Fibroblast of skin of right biceps (primary cell): ENCODE data around the gene CT83.

Source experiments
- DNase-seq: peaks from one replicate; pipeline ENCODE4 v3.0.0-alpha.2; 2013

CT83 gene

GRCh38 chrX:116462822-116463221 is at the start of gene CT83:
TSS of gene CT83 (minus strand) at chrX:116462976. CDS start at chrX:116462856, 120 bp downstream.
- no peak for DNase-seq

DNA sequence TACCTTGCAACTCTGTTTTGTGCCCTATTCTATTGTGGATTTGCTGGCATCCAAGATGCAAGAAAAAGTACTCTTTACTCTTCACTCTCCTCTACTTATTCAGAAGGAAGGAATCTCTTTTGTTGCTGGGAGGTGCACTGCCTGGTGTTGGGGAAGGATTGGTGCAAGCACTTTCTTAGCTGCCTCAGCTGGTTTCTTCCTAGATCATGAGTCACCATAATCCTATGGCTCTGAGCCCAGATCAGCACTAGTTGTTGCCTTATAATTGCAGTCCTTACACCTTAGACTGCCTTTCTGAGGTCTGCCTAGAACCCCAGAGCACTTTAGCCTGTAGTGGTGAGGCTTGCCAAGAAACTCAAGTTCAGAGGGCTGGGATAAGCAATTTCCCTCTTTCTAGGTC is 37.0 kb upstream of the CT83 start:
- no peak for DNase-seq

- DNase-seq: no peak
Measured at GRCh38 chrX:116493271-116493670, 30.5 kb upstream of the CT83 start.

- no peak for DNase-seq
Measured at GRCh38 chrX:116490104-116490503, 27.3 kb upstream of the CT83 start.

GRCh38 chrX:116480059-116480458 is 17.3 kb upstream of the CT83 start:
- DNase-seq: no peak

DNA sequence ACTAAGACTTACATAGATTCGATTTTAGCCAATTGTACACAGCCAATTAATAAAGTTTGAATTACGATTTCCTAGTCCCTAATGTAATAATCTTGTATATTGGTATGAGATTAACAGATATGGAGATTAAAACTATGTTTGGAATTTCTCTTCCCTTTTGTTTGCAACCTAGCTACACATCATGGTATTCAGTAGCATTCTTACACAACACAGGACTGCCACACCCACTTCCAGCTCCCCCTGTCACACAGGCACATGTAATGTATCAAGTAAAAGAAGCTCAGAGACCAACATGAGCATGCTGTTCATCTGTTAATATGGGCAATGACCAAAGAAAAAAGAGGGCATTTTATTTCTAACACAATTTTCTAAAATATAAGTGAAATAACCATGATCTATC is 13.6 kb downstream of the CT83 start:
- DNase-seq: no peak

DNA sequence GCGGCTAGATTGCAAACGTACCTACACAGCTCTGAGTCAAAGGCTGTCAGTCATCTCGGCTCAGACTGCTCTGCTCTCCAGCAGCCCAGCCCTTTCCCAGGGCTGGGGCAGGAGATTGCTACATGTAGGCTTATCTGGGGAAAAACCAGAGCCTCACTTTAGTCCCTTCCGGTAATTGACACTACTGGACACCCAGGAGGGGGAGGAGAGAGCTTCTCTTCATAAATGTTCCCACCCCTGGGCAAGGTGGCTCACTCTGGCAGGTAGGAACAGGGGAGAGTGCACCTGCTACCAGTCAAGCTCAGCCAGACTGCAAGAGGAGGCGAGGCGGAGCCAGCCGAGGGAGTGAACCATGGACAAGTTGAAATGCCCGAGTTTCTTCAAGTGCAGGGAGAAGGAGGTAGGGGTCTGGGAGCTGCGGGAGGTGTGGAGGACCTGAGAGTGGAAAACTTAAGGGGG is 26.4 kb downstream of the CT83 start, which contains the start of gene SLC6A14:
Gene SLC6A14 (plus strand): TSS at position 249 of the 459 bp plus-strand sequence. CDS start 104 bp downstream, at position 353.
- no peak for DNase-seq

GRCh38 chrX:116435597-116435996 is 27.2 kb downstream of the CT83 start:
- no peak for DNase-seq

GRCh38 chrX:116427978-116428377 is 34.8 kb downstream of the CT83 start:
- DNase-seq: no peak

DNA sequence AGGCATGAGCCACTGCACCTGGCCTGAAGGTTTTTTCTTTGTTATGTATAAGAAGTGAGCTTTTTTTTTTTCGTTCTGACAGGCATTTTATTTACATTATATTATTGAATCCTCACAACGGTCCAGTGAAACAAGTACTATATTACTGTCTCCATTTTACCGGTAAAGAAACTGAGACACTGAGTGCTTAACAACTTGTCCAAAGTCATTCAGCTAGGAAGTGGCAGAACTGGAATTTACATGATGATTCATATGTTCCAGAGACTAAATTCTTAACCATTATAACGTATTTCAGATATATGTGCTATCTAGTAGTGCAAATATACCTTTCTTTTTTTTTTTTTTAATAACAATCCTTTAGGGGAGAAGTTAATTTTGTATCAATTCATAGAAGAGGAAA is 44.8 kb downstream of the CT83 start:
- DNase-seq: no peak

GRCh38 chrX:116417214-116417613 is 45.6 kb downstream of the CT83 start:
- DNase-seq: no peak

DNA sequence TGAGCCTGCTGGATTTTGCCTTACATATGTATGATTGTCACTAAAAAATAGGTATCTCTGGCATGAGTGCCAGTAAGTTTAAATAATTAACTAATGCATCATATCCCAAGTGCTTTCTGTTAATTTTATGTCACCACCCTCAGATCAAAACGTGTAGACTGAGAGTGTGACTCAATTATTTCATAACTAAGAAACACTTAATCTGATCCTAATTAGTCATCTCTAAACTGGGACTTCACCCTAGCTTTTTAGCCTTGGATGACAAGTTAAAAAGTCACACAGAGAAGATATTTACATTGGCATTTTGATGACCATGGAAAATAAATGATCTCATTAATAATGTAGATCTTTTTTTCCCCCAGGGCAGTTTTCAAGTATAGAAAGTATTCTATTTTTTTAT is 49.5 kb downstream of the CT83 start:
- DNase-seq: no peak
